HG02870 (cell line): Measurements from ENCODE around the gene GTF2E1.
"Not testable (repeated sequence)": the region's sequence is repeated elsewhere in the genome, so short reads cannot be mapped to it uniquely, and the experiment has no call there.

Experiments used
- ATAC-seq: cut with Tn5 transposase; IDR thresholded peaks from one replicate; pipeline ENCODE4 v1.9.1; 2021; ENCODE audit warnings: mild to moderate bottlenecking, moderate library complexity; ENCODE audit not compliant: unreplicated experiment

Gene GTF2E1

DNA sequence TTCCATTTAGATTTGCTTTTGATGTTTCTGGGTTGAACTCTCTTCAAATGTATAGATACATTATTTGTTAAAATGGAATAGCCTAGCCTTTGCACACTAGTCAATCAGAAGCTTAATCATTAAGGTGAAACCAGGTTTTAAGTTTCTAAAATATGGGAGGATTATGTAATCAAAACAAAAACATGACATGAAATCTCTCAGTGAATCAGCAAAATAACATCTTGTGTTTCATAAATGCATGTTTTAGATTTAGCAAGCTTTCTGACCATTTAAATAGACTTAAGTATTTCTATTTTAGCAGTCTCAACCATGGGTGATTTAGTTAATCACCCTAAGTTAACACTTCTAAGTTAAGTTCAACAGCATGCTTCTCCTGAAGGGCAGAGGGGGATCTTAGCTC, 11.3 kb downstream of the GTF2E1 start:
- ATAC-seq = no peak

DNA sequence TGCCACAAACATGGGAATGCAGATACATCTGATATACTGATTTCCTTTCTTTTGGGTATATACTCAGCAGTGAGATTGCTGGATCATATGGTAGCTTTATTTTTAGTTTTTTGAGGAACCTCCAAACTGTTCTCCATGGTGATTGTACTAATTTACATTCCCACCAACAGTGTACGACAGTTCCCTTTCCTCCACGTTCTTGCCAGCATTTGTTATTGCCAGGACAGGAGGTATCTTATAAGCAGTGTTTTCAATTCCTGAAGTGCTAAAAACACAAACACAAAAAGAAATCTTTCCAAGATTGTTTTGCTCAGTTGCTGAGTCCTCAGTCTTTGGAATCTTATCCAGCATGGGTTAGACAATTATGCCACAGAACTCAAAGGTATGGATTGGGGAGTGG, 13.5 kb downstream of the GTF2E1 start:
- no peak for ATAC-seq

DNA sequence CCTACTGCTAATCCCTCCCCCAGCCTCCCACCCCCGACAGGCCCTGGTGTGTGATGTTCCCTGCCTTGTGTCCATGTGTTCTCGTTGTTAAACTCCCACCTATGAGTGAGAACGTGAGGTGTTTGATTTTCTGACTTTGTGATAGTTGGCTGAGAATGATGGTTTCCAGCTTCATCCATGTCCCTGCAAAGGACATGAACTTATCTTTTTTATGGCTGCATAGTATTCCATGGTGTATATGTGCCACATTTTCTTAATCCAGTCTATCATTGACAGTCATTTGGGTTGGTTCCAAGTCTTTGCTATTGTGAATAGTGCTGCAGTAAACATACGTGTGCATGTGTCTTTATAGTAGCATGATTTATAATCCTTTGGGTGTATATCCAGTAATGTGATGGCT, 16.0 kb downstream of the GTF2E1 start:
- not testable (repeated sequence) for ATAC-seq

DNA sequence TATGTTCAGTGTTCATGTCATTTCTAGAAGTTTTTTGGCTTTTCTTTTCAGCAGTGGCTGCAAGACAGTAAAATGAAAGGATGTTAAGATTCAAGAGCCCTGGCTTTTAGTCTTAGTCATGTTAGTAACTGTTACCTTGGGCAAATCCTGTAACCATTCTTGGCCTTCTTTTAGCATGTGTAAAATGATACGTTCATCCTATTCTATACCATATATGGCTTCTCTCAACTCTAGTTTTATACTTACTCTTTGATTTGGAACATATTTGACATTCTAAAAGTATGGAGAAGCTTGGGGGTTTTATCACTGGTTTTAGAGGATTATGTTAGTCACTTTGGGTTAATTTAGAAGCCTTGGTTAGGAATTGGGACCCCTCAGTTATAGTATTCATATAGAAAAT, 20.1 kb downstream of the GTF2E1 start:
- ATAC-seq = no peak

DNA sequence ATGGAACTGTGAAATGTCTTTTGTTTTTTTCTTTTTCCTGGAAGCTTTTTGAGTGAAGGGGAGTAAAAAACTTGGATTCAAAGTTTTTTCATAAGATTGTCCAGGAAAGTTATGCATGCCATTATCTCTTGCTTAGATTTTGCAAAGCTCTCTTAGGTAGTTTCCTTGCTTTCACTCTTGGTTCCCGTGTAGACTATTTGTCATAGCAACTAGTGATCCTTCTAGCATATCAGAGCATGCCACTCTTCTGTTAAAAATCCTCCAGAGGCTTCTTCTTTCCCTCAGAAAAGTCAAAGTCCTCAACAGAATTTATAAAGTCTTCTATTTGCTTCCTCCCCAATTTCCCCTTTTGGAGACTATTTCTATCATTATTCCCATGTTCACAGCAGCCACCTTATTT, 21.1 kb downstream of the GTF2E1 start:
- ATAC-seq = peak; percentile 76

DNA sequence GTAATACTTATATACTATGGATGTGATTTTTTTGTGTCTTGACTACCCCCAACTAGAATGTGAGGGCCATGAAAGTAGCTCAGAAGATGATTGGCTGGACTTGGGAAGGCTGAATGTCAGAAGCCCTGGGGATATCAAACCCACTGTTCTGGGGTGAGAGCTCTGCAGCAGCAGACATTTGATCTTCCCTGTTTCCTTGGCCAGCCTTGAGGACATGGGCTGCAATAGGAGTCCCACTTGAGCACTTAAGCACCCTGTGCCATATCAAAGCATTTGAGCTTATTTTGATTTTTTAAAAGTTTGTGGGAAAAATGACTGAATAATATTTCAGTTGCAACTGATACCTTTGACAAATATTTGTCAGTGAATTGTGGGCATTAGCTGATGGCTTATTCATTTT, 21.7 kb downstream of the GTF2E1 start:
- ATAC-seq = no peak

DNA sequence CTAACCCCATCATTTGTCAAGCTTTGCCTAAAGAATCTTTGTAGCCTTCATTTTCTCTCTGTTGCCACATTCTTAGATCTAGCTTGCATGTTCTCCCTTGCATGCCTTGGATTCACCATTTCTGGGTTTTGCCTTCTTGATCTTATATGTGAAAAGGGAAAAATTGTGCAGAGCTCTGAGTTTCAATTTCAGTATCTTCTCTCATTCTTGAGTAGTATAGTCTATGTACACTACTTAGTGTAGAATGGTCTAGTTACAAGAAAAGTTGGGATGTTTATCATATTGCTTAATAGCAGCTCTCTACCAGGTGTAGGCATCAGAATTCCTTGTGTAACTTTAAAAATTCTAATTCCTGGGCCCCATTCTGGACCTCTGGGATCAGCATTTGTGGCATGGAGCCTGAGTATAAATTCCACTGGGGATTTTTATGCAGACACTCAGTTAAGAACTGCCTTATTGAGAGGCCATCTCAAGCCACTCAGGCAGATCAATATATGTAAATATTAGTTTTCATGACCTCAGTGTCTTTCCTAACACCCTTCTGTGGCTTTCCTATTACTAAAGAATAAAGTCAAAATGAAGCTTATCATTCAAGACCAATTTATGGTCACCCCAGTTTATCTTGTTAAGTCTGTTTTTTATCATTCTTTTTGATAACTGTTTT, 23.4 kb downstream of the GTF2E1 start:
- peak; percentile 57 for ATAC-seq

DNA sequence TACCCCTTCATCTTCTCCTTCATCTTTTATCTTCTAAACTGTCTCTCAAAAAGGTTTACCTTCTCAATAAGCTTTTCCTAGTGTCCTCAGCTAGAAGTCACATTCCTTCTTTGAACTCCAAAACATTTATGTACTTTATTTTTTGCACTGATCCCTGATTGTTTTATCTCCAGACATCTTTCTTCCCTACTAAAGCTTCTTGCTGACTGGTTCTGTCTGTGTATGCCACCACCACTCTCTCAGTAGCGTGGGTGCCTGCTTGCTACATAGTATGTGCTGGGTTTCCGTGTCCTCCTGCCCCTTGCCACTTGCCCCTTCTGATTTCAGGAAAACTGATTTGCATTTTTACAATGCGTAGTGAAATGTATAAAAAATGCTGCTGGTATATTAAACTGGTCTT, 24.0 kb downstream of the GTF2E1 start:
- ATAC-seq = no peak

DNA sequence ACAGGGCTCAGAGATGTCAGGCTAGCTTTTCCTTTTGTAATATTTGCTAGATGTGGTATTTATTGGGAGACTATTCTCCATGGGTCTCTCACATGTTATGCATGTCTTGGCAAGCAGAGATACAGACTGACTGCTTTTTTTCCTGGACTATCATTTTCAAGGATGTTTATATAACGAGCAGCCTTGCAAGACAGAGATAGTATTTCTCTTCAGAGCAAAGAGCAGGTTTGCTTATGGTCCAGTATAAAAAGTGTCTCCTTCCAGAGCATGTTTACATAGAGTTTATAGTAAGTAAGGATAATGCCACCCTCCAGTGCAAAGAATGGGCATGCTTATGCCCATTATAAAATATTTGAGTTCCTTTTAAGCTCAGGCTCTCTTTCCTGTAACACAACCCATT, 24.6 kb downstream of the GTF2E1 start:
- no peak for ATAC-seq

DNA sequence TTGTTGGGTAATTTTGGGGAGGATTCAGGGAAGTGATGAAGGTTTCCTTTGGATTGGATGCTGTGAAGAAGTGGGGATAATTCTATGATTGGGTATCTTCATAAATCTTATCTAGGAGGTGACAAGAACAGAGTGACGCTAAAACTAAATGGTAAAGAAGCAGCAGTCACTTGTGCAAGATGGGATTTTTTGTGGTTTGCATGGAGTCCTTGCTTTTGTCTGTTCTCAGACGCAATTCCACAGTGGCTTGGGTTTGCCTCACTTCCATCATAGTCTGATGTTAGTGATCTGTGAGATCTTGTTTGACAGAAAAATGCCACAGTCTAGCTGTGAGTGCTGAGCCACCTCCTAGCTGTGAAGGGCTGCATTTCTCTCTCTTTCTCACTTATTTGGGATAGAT, 26.9 kb downstream of the GTF2E1 start:
- ATAC-seq = no peak

DNA sequence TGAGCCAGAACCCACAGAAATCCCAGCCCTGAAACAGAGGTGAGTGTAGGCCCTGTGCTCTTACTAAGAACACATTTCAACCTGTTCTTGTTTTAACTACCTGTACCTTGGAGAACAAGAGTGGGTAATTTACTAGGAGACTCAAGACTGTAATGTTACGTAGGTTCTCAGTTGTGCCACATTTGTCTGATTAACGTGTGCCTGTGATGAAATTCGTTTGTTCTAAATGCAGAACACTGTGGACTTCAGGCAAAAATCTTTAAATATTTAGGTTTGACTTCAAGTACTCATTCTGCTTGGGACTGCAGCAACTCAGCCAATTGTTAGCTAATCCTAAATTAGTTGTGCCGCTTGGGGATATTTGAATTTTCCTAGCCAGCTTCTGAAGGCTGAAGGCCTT, 28.3 kb downstream of the GTF2E1 start:
- no peak for ATAC-seq

DNA sequence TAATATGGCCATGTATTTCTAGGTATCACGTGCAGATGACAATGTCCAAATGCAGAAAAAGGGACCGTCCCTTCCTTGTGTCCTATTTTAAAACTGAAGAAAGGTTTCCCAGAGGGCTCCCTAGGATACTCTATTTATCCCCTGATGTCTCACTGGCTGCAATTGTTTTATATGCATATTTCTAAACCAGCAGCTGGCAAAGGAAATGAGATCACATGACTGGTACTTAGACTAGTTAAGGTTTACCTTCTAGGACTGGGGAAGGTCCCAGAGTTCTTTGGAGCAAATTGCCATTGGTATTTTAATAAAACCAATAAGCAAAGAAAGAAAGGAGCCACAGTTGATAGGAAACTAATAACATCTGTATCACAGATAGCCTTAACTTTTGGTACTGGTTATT, 29.5 kb downstream of the GTF2E1 start:
- ATAC-seq = no peak

DNA sequence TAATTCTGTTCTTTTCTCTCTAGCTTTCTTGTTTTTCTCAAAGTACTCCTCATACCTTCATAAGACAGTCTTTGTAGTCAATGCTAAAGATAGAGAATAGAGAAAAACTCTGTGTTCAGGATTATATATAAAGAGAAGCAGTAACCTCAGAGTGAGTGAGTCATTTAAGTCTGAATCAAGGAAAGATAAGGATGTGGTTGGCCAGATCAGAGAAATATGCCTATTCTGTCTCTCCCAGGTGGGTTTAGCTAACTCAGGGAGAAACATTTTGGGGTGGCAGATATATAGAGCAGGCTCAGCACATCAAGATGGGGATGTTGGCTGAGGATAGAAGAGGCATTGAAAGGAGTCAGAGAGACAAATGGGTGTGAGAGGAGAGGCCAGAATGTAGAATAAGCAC, 31.4 kb downstream of the GTF2E1 start:
- peak; percentile 90 for ATAC-seq

DNA sequence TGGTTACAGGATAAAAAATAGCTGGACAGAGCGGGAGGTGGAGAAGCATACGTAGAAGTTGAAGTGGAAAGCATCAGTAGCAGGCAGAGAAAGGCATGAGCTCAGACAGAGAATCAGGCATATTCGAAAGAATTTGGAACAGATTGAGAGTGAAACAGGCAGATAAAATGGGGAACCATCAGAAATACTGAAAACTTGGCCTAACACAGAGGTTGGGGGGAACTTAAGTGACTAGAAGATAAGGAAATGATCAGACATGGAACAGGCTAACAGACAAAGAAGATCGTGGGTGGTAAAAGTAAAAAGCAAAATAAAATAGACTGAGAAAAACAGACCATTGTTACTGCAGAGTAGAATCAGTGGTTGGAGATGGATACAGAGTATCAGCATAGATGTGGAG, 32.9 kb downstream of the GTF2E1 start:
- ATAC-seq = no peak

DNA sequence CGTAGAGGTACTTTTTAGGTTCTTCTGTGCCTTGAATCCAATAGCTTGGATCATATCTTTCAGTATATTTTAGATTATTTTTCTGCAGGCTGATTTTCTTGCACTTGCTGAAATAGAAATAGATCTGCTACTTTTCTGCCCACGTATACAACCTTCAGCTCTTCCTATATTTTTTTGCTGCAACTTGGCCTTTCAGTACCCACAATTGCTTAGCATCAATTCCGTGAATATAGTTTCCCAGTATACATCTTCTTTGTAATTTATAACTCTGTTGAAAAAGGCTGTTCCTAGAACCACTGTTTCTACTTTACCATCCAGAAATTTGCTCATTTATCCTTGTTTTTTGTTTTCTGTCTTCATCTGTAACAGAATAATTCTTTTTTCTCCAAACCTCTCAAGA, 36.2 kb downstream of the GTF2E1 start:
- ATAC-seq = no peak

DNA sequence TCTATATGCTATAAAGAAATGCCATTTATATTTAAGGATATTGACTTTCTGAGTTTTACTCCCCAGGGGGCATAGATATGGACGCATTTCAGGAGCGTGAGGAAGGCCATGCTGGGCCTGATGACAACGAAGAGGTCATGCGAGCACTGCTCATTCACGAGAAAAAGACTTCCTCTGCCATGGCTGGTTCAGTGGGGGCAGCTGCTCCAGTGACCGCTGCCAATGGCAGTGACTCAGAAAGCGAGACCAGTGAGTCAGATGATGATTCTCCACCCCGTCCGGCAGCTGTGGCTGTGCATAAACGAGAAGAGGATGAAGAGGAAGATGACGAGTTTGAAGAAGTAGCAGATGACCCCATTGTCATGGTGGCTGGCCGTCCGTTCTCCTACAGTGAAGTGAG, 38.4 kb downstream of the GTF2E1 start:
- peak; percentile 95 for ATAC-seq

DNA sequence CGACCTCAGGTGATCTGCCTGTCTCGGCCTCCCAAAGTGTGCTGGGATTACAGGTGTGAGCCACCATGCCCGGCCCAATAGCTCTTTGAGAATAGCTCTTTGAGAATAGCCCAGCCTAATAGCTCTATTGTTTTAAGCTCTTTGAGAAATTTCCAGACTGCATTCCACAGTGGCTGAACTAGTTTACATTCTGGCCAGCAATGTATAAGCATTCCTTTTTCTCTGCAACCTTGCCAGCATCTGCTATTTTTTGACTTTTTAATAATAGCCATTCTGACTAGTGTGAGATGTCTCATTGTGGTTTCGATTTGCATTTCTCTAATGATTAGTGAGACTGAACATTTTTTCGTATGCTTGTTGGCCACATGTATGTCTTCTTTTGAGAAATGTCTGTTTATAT, 43.3 kb downstream of the GTF2E1 start:
- ATAC-seq = peak; percentile 50

DNA sequence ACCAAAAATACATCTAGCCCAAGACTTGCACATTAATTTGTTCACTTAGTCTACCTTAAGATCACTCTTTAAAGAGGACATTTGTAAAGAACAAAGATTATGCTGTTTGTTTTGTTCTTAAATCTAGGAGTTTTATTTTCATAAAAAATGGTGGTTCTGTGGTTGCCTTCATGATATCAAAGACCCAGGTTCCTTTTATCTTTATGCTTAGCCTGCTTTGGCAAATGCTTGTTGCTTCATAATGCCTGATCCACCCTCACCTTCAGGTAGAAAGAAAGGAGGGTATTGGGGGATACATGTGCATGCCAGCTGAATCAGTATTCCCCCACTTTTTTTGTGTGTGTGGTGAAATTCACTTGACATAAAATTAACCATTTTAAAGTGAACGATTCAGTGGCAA, 48.5 kb downstream of the GTF2E1 start:
- no peak for ATAC-seq

DNA sequence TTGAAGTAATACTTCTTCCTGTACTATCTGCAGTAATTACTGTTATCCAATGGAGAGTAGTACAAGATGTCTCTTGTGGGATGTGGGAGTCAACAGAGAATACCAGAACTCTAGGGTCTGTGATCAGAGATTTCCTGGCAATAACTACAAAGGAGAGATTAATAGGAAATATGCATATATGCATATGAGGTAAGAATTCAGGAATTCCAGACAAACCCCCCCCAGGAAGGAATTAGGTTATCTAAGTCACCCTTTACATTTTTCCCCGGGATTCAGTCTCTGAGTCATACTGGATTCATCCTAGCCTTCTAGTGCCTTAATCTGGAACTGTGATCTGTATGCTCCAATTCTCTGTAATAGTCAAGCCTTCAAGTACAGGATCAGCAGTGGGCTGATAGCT, 49.4 kb downstream of the GTF2E1 start:
- ATAC-seq = no peak

DNA sequence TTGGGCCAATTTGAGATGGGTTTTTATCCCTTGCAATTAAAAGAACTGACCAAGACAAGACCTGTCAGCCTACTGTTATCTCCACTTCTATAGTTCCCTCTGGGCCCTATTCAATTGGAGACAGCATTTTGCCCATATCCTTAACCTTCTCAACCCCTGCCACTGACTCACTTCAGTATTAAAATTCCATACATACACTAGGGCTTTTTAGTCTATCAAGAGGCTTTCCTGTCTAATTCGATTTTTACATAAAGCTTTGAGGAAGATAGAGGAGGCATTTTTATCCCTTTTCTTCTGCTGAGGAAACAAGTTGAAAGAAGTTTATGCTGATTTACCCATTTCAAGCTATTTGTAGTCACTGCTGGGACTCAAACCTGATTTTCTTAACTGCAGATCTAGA, 51.1 kb downstream of the GTF2E1 start:
- ATAC-seq = no peak

DNA sequence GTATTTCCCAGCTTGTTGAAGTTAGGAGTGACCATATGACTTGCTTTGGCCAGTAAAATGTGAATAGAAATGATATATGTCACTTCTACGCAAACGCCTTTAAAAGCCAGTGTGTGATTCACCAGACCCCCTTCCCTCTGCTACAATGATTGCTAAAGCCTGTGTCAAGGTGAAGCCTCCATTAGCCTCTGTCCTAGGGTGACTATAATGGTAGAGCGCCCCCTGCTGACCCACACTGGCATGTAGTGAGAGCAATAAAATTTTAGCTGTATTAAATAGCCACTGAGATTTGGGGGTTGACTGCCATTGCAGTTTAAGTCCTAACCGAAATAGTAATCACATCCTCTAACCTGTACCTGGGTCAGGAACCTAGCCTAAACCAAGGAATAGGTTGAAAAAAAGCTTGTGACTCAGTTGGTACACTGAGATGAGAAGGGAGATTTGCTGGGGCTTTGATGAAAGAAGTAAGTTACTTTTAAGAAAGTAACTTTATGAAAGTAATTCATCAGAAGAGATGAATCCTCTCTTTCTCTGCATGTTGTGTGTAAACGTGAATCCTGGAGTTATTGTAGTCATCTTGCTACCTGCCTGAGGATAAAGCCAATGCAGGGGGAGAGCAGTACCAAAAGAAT, 52.6 kb downstream of the GTF2E1 start:
- ATAC-seq = peak; percentile 94

DNA sequence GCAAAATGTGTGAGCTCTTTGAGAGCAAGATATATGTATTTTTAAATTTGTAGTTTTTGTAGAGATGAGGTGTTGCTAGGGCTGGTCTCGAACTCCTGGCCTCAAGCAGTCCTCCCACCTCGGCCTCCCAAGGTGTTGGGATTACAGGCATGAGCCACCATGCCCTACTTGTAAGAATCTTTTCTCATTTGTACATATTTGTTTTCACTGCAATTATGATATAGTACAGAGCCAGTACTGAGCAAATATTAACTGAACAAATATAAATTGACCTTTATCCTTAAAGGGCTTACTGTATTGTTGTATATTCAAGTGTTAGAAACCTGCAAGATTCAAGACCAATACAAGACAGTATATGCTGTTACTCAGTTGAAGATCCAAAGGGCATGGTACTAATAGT, 53.4 kb downstream of the GTF2E1 start:
- no peak for ATAC-seq

DNA sequence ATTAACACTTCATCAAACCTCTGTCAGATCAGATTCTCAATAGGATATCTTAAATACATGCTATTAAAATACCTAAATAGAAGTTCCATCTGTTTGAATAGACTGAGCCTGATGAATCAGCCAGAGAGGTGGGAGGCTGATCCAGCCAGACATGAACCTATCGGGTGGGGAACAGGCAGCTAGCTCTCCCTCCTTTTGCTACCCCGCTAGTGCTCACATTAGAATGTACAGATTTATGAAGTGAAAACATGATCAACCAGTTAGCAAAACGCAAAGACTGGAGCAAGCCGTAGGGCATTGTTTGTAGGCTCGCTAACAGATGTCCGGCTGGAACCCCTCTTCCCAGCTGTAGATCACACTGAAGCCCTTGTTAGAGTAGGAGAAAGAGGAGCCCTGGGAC, 54.4 kb downstream of the GTF2E1 start:
- ATAC-seq = no peak
